IPS-18c (cell line): Measurements from ENCODE around the gene ABCC4.

ENCODE experiments used
- H3K4me3 ChIP-seq: 2 replicates; pipeline ENCODE4 v1.7.0; 2013; ENCODE audit warnings: low read depth, mild to moderate bottlenecking, low read length, moderate library complexity; ENCODE audit not compliant: insufficient read depth
- H3K9me3 ChIP-seq: one replicate; pipeline ENCODE4 v1.6.1; 2013; ENCODE audit warnings: mild to moderate bottlenecking, low read length, moderate library complexity; ENCODE audit not compliant: control insufficient read depth, insufficient read depth

The ABCC4 gene, protein sequence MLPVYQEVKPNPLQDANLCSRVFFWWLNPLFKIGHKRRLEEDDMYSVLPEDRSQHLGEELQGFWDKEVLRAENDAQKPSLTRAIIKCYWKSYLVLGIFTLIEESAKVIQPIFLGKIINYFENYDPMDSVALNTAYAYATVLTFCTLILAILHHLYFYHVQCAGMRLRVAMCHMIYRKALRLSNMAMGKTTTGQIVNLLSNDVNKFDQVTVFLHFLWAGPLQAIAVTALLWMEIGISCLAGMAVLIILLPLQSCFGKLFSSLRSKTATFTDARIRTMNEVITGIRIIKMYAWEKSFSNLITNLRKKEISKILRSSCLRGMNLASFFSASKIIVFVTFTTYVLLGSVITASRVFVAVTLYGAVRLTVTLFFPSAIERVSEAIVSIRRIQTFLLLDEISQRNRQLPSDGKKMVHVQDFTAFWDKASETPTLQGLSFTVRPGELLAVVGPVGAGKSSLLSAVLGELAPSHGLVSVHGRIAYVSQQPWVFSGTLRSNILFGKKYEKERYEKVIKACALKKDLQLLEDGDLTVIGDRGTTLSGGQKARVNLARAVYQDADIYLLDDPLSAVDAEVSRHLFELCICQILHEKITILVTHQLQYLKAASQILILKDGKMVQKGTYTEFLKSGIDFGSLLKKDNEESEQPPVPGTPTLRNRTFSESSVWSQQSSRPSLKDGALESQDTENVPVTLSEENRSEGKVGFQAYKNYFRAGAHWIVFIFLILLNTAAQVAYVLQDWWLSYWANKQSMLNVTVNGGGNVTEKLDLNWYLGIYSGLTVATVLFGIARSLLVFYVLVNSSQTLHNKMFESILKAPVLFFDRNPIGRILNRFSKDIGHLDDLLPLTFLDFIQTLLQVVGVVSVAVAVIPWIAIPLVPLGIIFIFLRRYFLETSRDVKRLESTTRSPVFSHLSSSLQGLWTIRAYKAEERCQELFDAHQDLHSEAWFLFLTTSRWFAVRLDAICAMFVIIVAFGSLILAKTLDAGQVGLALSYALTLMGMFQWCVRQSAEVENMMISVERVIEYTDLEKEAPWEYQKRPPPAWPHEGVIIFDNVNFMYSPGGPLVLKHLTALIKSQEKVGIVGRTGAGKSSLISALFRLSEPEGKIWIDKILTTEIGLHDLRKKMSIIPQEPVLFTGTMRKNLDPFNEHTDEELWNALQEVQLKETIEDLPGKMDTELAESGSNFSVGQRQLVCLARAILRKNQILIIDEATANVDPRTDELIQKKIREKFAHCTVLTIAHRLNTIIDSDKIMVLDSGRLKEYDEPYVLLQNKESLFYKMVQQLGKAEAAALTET (N-terminal part only)

DNA sequence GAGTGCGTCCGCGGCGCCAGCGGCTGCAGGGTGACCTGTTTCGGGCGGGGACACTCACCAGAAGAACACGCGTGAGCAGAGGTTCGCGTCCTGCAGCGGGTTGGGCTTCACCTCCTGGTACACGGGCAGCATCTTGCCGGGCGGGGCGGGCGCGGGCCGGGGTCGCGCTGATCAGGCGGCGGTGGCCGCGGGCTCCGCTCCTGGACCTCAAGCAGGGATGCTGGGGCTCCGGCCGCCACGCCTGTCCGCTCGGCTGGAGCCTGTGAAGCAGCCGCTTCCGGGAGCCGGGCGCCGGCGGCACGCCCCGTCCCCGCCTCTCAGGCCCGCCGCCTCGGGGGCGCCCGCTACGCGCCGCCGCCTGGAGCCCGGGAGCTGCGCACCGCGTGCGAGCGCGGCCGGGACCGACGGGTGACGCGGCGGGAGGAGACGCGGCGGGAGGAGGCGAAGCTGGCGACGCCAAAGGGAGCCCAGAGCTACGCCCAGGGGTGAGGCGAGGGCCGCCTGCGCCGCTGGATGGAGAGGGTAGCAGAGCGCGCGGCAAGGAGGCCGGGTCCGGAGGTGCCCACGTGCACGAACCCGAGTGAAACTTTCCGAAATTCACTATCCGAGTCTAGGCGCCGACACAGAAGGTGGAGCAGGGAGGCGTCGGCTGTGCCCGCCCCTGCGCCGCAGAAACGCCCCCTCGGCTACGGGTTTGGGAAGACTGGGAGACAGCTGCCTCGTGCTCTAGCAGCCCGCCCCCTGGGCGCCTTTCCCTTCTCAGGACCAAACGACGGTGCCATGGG, at the start of gene ABCC4:
Gene ABCC4 (minus strand): TSS at position 269 of the 785 bp plus-strand sequence. CDS start 137 bp downstream, at position 132.
- Histone ChIP-seq H3K9me3 (no peaks in the 10 kb centered on the region), H3K4me3 (peak within 1 kb of the TSS; percentile 72)

DNA sequence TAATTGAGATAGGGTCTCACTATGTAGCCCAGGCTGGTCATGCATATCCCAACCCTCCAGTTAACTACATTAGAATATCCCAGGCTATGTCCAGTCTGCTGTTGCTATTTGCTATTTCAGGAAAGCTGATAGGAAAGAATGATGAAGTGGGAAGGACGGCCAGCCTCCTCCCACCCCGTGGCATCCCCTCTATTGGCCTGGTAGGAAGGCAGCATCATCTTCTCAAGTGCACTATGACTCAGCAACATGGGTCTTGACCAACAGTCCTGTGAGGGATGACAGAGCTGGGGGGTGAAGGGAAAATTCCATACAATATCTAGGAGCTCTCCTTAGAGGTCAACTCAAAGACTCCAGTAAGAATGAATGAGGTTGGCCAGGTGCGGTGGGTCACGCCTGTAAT, 48.0 kb upstream of the ABCC4 start:
- no peak overlapping the region for H3K4me3 ChIP-seq
- no peaks in the 10 kb centered on the region for H3K9me3 ChIP-seq

DNA sequence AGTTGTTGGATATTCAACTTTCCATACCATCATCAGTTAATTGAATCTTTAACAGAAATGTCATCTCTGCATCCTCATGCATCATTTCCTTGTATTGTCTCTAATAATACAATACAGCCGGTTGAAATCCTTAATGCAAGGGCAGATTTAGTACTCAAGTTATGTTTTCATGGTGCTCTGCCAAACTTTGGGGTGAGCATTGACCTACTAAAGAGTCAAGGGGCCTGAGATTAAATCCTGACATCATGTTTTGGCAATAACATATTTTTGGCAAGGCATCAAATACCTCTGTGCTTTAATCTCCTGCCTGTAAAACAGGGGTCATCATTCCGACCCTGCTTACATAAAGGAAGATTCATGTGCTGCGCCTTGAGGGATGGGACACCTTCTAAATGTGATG, 42.7 kb upstream of the ABCC4 start:
- Histone ChIP-seq H3K4me3 (no peak overlapping the region), H3K9me3 (no peaks in the 10 kb centered on the region)

GRCh38 chr13:95341441-95341840, 40.2 kb upstream of the ABCC4 start:
- Histone ChIP-seq H3K9me3 (no peaks in the 10 kb centered on the region), H3K4me3 (no peak overlapping the region)

- no peaks in the 10 kb centered on the region for H3K9me3 ChIP-seq
- H3K4me3 ChIP-seq = no peak overlapping the region; the same call in 1 of the 2 replicates
Observed at GRCh38 chr13:95338905-95339304, 37.7 kb upstream of the ABCC4 start.

DNA sequence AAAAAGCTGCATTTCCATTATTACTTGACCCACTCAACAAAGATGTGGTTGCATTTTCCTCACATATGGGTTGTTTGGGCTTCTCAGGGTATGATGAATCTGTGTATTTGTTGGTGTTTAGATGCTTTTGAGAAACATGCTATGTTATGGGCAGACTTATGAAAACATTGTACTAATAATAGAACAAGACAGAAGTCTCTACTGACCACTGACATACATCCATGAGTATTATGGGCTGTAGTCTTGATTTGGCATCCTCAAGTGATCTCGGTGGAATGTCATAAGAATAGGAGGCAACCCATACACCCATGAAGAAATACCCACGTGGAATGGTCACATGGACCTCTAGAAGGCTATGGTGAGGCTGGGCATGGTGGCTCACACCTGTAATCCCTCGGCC, 36.3 kb upstream of the ABCC4 start:
- Histone ChIP-seq H3K4me3 (no peak overlapping the region), H3K9me3 (no peaks in the 10 kb centered on the region)

- Histone ChIP-seq H3K9me3 (no peaks in the 10 kb centered on the region), H3K4me3 (no peak overlapping the region)
Observed at GRCh38 chr13:95335667-95336066, 34.4 kb upstream of the ABCC4 start.

DNA sequence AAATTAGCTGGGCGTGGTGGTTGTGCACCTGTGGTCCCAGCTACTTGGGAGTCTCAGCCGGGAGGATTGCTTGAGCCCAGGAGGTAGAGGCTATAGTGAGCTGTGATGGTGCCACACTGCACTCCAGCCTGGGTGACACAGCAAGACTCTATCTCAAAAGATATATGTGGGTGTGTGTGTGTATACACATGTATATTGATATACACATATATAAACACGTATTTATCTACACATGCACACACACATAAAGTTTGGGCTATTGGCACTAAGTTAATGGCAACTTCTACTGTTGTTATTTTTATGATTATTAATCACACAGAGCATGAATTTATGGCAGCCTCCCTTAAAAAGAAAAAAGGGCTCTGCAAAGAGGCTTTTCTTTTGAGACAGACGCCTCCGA, 27.1 kb upstream of the ABCC4 start:
- no peak overlapping the region for H3K4me3 ChIP-seq
- H3K9me3 ChIP-seq = no peaks in the 10 kb centered on the region

- Histone ChIP-seq H3K9me3 (no peaks in the 10 kb centered on the region), H3K4me3 (no peak overlapping the region)
Observed at GRCh38 chr13:95327190-95327589, 25.9 kb upstream of the ABCC4 start.

DNA sequence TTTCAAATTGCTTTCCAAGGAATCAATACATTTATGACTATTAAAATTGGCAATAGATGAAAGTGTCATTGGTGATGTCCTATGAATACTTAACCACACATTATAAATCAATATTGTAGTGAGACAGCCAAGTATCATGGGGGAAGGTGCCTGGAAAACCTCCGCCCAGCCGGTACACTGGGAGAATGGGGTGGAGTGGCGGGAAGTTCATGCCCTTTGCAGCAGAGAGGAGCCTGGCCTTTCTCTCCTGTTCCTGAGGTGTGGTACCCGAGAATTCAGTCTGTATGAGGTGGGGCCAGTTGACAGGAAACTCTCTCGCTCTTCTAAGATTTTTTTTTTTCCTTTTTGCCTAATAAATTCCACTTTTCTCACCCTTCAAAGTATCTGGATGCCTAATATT, 25.4 kb upstream of the ABCC4 start:
- no peak overlapping the region for H3K4me3 ChIP-seq
- H3K9me3 ChIP-seq = no peaks in the 10 kb centered on the region

- Histone ChIP-seq H3K4me3 (no peak overlapping the region), H3K9me3 (no peaks in the 10 kb centered on the region)
Observed at GRCh38 chr13:95325485-95325884, 24.2 kb upstream of the ABCC4 start.

DNA sequence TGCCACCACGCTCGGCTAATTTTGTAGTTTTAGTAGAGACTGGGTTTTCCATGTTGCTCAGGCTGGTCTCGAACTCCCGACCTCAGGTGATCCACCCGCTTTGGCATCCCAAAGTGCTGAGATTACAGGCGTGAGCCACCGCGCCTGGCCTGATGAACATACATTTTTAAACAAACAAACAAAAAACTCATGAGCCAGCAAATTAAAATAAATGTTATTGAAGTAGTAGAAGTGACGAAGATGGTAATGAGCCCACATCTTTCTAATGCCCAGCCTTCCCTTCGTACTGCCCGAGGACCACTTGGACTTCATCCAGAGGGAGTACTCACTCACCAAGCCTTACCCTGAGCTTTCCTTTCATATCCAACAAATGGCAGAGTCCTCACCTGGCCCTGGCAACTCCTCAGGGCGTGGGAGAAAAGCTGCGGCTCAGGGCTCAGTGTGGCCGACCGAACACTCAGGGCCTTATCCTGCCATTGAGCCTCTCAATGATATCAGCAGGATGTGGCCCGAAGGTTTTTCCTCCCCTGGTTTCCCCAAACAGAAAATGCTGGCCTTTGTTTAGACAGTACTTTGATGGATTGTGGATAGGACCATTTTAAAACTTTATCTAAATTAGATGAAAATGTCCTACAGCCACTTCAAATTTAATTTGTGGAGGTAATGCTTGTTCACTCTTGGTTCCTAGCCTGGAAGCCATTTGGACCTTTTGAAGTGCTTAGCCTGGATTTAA, 22.8 kb upstream of the ABCC4 start:
- no peaks in the 10 kb centered on the region for H3K9me3 ChIP-seq
- no peak overlapping the region for H3K4me3 ChIP-seq

GRCh38 chr13:95319551-95320274, 18.5 kb upstream of the ABCC4 start:
- Histone ChIP-seq H3K9me3 (no peaks in the 10 kb centered on the region), H3K4me3 (no peak overlapping the region)

DNA sequence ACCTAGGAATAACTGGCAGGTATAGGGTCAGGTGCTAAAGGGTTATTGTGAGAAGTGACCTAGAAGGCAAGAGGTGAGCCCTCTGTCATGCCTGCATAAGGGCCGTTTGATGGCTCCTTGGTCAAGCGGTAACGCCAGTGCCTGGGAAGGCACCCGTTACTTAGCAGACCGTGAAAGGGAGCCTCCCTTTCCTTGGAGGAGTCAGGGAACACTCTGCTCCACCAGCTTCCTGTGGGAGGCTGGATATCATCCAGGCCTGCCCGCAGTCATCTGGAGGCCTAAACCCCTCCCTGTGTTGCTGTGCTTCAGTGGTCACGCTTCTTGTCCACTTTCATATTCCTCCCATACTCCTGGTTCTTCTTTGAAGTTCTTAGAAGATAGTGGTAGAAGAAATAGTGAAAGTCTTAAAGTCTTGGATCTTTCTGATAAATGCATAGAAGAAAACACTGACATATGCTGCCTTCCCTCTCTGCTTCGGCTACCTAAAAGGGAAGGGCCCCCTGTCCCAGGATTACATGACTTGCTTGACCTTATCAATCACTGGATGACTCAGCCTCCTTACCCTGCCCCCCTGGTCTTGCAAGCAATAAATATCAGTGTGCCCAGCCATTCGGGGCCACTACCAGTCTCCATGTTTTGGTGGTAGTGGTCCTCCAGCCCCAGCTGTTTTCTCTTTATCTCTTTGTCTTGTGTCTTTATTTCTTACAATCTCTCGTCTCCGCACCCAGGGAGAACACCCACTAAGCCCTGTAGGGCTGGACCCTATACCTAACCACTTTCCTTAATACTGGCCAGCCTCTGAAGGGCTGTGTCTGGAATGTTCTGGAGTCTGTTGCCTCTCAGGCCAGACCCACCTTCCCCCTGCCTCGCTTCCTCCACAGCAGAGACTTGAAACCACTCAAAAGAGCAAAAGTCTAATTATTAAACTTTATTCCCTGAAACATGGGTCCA, 16.1 kb upstream of the ABCC4 start:
- Histone ChIP-seq H3K9me3 (no peaks in the 10 kb centered on the region), H3K4me3 (no peak overlapping the region)

- Histone ChIP-seq H3K9me3 (no peaks in the 10 kb centered on the region), H3K4me3 (no peak overlapping the region)
Observed at GRCh38 chr13:95315752-95316151, 14.5 kb upstream of the ABCC4 start.
